H1 (cell line): Measurements from ENCODE around the gene FBXO11.

Experiments used
- ATF2 ChIP-seq: IDR thresholded peaks from 2 replicates; pipeline ENCODE4 v1.6.1; 2012; ENCODE audit warnings: low read length, inconsistent platforms
- CHD2 ChIP-seq: IDR thresholded peaks from 2 replicates; pipeline ENCODE4 v1.6.1; 2012; ENCODE audit warnings: low read length, improper control_type of control experiment
- EP300 ChIP-seq, 2 experiments: IDR thresholded peaks; 1 replicate in 1 of 2; 2 replicates in 1 of 2; pipeline ENCODE4 v1.6.1; 2011 to 2012; ENCODE audit warnings: low read depth in 2 of 2, low read length in 2 of 2, mild to moderate bottlenecking in 2 of 2, borderline replicate concordance in 1 of 2, inconsistent platforms in 1 of 2, moderate library complexity in 1 of 2
- EZH2 ChIP-seq: fragments of 200-600 bp; sonication (generic); IDR thresholded peaks from 2 replicates; pipeline ENCODE4 v1.7.1; 2012; ENCODE audit warnings: low read depth, mild to moderate bottlenecking, moderate library complexity, low read length, inconsistent platforms; ENCODE audit not compliant: severe bottlenecking
- FOSL1 ChIP-seq: IDR thresholded peaks from 2 replicates; pipeline ENCODE4 v1.6.1; 2011; ENCODE audit warnings: mild to moderate bottlenecking, low read depth, low read length, moderate library complexity; ENCODE audit not compliant: insufficient read depth
- JUN ChIP-seq: IDR thresholded peaks from 2 replicates; pipeline ENCODE4 v1.6.1; 2011; ENCODE audit warnings: low read depth, mild to moderate bottlenecking, improper control_type of control experiment, low read length
- KDM1A ChIP-seq: fragments of 200-600, 300-600 bp; sonication (generic); IDR thresholded peaks from 2 replicates; pipeline ENCODE4 v1.7.1; 2016; ENCODE audit warnings: mild to moderate bottlenecking, low read length, borderline replicate concordance
- KDM5A ChIP-seq: fragments of 200-600 bp; IDR thresholded peaks from 2 replicates; pipeline ENCODE4 v1.7.1; 2012; ENCODE audit warnings: mild to moderate bottlenecking, low read length, inconsistent platforms, mixed read lengths
- MAX ChIP-seq: IDR thresholded peaks from 2 replicates; pipeline ENCODE4 v1.6.1; 2012; ENCODE audit warnings: inconsistent platforms
- POLR2A ChIP-seq, 2 experiments: IDR thresholded peaks; 1 replicate in 1 of 2; 2 replicates in 1 of 2; pipeline ENCODE4 v1.6.1; 2011; ENCODE audit warnings: low read depth in 2 of 2, low read length in 2 of 2, mild to moderate bottlenecking in 2 of 2; ENCODE audit errors: control extremely low read depth in 1 of 2
- SP2 ChIP-seq: IDR thresholded peaks from 2 replicates; pipeline ENCODE4 v1.6.1; 2012; ENCODE audit warnings: mild to moderate bottlenecking, low read length, inconsistent platforms
- TBP ChIP-seq: IDR thresholded peaks from 2 replicates; pipeline ENCODE4 v1.6.1; 2011; ENCODE audit warnings: low read depth, low read length, improper control_type of control experiment
- ZNF274 ChIP-seq: IDR thresholded peaks from 2 replicates; pipeline ENCODE4 v1.7.0; 2012; ENCODE audit warnings: low read length, borderline replicate concordance; ENCODE audit errors: extremely low read depth
- TF ChIP-seq, protein P1 (sequence below), 3 experiments: IDR thresholded peaks; 1 replicate in 2 of 3; 2 replicates in 1 of 3; pipeline versions ENCODE4 v1.5.1 to v1.6.1; 2011; ENCODE audit warnings: low read length in 3 of 3, mild to moderate bottlenecking in 3 of 3, inconsistent platforms in 2 of 3, low read depth in 1 of 3, moderate library complexity in 1 of 3; ENCODE audit not compliant: insufficient read depth in 1 of 3; ENCODE audit errors: control extremely low read depth in 1 of 3

- TF ChIP-seq EZH2 (no peak), MAX (no peak), EP300 (IDR thresholded peaks at IDR 0.05; ENCODE audit: borderline replicate concordance in 1 of 2, low read depth in 2 of 2, low read length in 2 of 2) (no peak), TBP (no peak), ATF2 (no peak), KDM5A (no peak), JUN (no peak), FOSL1 (no peak), ZNF274 (no peak), POLR2A (IDR thresholded peaks at IDR 0.05; ENCODE audit: control extremely low read depth in 1 of 2, low read depth in 2 of 2, low read length in 2 of 2) (no peak), SP2 (no peak), KDM1A (no peak), CHD2 (no peak)
- TF ChIP-seq, protein P1, sequence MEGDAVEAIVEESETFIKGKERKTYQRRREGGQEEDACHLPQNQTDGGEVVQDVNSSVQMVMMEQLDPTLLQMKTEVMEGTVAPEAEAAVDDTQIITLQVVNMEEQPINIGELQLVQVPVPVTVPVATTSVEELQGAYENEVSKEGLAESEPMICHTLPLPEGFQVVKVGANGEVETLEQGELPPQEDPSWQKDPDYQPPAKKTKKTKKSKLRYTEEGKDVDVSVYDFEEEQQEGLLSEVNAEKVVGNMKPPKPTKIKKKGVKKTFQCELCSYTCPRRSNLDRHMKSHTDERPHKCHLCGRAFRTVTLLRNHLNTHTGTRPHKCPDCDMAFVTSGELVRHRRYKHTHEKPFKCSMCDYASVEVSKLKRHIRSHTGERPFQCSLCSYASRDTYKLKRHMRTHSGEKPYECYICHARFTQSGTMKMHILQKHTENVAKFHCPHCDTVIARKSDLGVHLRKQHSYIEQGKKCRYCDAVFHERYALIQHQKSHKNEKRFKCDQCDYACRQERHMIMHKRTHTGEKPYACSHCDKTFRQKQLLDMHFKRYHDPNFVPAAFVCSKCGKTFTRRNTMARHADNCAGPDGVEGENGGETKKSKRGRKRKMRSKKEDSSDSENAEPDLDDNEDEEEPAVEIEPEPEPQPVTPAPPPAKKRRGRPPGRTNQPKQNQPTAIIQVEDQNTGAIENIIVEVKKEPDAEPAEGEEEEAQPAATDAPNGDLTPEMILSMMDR (IDR thresholded peaks at IDR 0.05; ENCODE audit: control extremely low read depth in 1 of 3, insufficient read depth in 1 of 3, low read depth in 1 of 3, low read length in 3 of 3), result no peak
Measured at GRCh38 chr2:47767497-47767844, 138.8 kb downstream of the FBXO11 start.
